ENCODE data around the gene RAE1.

DNA sequence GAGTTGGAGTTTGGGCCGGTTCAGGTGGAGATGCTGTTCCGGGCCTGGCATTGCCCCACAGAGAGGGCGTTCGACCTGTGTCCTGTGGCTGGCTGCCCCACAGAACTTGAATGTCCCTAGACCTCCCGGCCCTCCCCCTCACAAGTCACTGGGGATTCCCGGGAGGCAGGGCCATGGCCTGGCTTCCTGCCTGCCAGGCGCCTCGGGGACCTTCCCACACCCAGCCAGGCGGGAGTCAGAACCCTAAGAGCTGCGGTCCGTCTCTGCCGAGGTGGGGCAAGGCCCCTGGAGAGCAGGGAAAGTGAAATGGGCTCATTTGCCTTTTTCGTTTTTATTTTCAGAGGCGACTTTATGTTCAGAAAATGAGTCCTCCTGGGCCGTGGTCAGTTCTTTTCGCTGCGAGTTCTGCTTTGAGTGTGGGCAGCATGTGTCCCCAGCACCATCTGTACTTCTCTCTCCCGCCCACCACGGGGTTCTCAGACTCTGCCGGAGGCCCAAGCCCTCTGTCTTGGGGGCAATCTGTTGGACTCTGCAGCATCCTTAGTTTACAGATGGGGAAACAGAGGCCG is 48.6 kb downstream of the RAE1 start:
- TF ChIP-seq, protein P1, sequence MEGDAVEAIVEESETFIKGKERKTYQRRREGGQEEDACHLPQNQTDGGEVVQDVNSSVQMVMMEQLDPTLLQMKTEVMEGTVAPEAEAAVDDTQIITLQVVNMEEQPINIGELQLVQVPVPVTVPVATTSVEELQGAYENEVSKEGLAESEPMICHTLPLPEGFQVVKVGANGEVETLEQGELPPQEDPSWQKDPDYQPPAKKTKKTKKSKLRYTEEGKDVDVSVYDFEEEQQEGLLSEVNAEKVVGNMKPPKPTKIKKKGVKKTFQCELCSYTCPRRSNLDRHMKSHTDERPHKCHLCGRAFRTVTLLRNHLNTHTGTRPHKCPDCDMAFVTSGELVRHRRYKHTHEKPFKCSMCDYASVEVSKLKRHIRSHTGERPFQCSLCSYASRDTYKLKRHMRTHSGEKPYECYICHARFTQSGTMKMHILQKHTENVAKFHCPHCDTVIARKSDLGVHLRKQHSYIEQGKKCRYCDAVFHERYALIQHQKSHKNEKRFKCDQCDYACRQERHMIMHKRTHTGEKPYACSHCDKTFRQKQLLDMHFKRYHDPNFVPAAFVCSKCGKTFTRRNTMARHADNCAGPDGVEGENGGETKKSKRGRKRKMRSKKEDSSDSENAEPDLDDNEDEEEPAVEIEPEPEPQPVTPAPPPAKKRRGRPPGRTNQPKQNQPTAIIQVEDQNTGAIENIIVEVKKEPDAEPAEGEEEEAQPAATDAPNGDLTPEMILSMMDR (IDR thresholded peaks at IDR 0.05) = no peak
- no peak for TF ChIP-seq POLR2A (IDR thresholded peaks at IDR 0.05)
